Right lobe of liver (tissue), 6 donors: ENCODE measurements around the gene LPCAT2. TPM values are rescaled to one million over a fixed set of nuclear protein-coding genes. Genes with fewer than 3 reads are reported as not detected.

Source experiments
- ATAC-seq, 4 donors: fragments of 200-7000 bp; cut with Tn5 transposase; one replicate each; pipeline ENCODE4 v1.9.1; 2020; ENCODE audit warnings: mild to moderate bottlenecking in 4 of 4, moderate library complexity in 4 of 4
- DNase-seq, 3 donors: peaks; one replicate each; pipeline ENCODE4 v3.0.0-alpha.2; 2020
- H3K27ac ChIP-seq, 3 donors: fragments of 200-600 bp; one replicate each; pipeline ENCODE4 v1.8.0; 2022
- H3K27me3 ChIP-seq, 2 donors: fragments of 200-600 bp; one replicate each; pipeline ENCODE4 v1.8.0; 2022
- H3K36me3 ChIP-seq, 4 donors: fragments of 200-600 bp; sonication (generic) in 1 of 4; one replicate each; pipeline versions ENCODE4 v1.5.1 to v1.8.0; 2017 to 2022; ENCODE audit warnings: control low read depth in 1 of 4
- H3K4me1 ChIP-seq, 4 donors: fragments of 200-600 bp; sonication (generic) in 1 of 4; one replicate each; pipeline versions ENCODE4 v1.5.1 to v1.8.0; 2017 to 2022; ENCODE audit warnings: control low read depth in 1 of 4
- H3K4me3 ChIP-seq, 3 donors: fragments of 200-600 bp; one replicate each; pipeline ENCODE4 v1.8.0; 2022
- H3K9me3 ChIP-seq, 4 donors: fragments of 200-600 bp; sonication (generic) in 1 of 4; one replicate each; pipeline versions ENCODE4 v1.5.1 to v1.8.0; 2017 to 2022; ENCODE audit warnings: control low read depth in 1 of 4
- POLR2A ChIP-seq: fragments of 450-650 bp; IDR thresholded peaks from one replicate; pipeline ENCODE4 v1.6.1; 2017; ENCODE audit warnings: antibody characterized with exemption, mild to moderate bottlenecking
- WGBS: methylation state at CpG from one replicate; pipeline ENCODE4 v1.1.6; 2018; ENCODE audit warnings: low coverage, low lambda C conversion rate; ENCODE audit not compliant: insufficient coverage; ENCODE audit errors: missing lambda C conversion rate; 5-methylcytosine and 5-hydroxymethylcytosine counted together
- intact Hi-C, 2 donors: fragments of 100-400 bp; cut with DNase I; formaldehyde crosslinking; loops; one replicate each; pipeline versions ENCODE4 v1.11.2 to v1.14.1; 2022
- total RNA-seq, 6 experiments: library from RNA; depleted of rRNA in 2 of 6; stranded (reverse); fragments of >200 nt in 2 of 6; fragmentation: NEBNext Ultra II Directional in 3 of 6; extraction: Animal tissue kit (Norgen Biotek cat#: 25700) in 3 of 6; gene quantifications; one replicate each; pipeline versions ENCODE4 v1.1.0 to v1.2.4, GENCODE V29; 2016 to 2023
- TF ChIP-seq, protein P1 (sequence below), 4 donors: fragments of 200-600 bp in 3 of 4; fragments of 450-650 bp in 1 of 4; IDR thresholded peaks; one replicate each; pipeline versions ENCODE4 v1.5.1 to v1.8.0; 2016 to 2022; ENCODE audit warnings: antibody characterized with exemption in 4 of 4, mild to moderate bottlenecking in 2 of 4
- donor health status: DM: no; HTN: yes; CAD: no.
- donor health status: DM: no; HTN: no; CAD: no.
- donor health status: DM: no; HTN: no; CAD: no.
- donor health status: DM: no; HTN: yes; CAD: no.
- donor health status: DM: no; HTN: yes; CAD: no.

LPCAT2 gene
- total RNA-seq, 6 experiments from 2014 or later: 1.8 to 5.1 (median 2.7) TPM

DNA sequence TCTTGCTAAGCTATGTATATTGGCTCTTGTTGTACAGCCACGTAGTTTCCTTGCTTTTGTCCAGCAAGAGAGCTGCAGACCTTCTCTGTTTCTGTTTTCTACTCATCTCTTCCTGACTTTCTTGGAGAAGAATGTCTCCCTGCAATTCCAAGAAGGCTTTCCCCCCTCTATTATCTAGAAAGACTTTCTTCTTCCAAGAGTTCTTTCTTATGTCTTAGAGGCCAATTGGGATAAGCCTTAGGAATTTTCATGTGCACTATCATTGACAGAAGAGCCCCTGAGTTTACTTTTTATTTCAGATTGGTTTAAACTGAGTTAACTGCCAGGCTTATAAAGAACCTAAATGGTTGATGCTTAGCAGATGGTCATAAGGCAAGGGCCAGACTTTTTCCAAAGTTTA, 66.6 kb downstream of the LPCAT2 start:
- Histone ChIP-seq H3K4me3 (no peak overlapping the region), H3K36me3 (no peaks in the 10 kb centered on the region), H3K4me1 (no peaks in the 10 kb centered on the region), H3K9me3 (no peaks in the 10 kb centered on the region), H3K27me3 (no peaks in the 10 kb centered on the region), H3K27ac (no peak overlapping the region)
- no peak for DNase-seq
- TF ChIP-seq POLR2A: no peak
- TF ChIP-seq, protein P1, sequence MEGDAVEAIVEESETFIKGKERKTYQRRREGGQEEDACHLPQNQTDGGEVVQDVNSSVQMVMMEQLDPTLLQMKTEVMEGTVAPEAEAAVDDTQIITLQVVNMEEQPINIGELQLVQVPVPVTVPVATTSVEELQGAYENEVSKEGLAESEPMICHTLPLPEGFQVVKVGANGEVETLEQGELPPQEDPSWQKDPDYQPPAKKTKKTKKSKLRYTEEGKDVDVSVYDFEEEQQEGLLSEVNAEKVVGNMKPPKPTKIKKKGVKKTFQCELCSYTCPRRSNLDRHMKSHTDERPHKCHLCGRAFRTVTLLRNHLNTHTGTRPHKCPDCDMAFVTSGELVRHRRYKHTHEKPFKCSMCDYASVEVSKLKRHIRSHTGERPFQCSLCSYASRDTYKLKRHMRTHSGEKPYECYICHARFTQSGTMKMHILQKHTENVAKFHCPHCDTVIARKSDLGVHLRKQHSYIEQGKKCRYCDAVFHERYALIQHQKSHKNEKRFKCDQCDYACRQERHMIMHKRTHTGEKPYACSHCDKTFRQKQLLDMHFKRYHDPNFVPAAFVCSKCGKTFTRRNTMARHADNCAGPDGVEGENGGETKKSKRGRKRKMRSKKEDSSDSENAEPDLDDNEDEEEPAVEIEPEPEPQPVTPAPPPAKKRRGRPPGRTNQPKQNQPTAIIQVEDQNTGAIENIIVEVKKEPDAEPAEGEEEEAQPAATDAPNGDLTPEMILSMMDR (IDR thresholded peaks at IDR 0.05): no peak
- intact Hi-C loops: no loop called here
- WGBS: 40% methylated on average over 1 of the region's 1 CpG
- ATAC-seq: no peak

DNA sequence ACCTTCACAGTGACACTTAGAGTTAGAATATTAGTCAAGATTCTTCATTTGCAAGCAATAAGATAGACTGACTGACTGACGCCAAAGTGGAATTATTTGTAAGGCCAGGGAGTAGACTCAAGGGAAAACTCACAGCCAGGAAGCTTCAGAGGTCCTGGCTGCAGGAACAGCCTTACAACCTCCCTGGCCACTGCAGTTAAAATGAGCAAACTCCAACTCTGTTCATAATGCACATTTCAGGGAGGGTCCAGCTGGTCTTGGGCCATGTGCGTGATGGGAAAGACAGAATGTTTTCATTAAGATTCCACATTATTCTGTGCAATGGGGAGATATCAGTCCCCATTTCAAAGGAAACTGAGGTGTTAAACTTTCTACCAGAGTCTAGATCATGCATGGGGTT, 67.5 kb downstream of the LPCAT2 start:
- H3K36me3 ChIP-seq: no peaks in the 10 kb centered on the region
- no peaks in the 10 kb centered on the region for H3K27me3 ChIP-seq
- 84% methylated on average over 2 of the region's 2 CpGs for WGBS
- TF ChIP-seq POLR2A: no peak
- TF ChIP-seq, protein P1 (IDR thresholded peaks at IDR 0.05): no peak
- intact Hi-C loops: no loop called here
- H3K27ac ChIP-seq: no peak overlapping the region
- H3K4me3 ChIP-seq: no peak overlapping the region
- no peaks in the 10 kb centered on the region for H3K9me3 ChIP-seq
- H3K4me1 ChIP-seq: no peaks in the 10 kb centered on the region
- DNase-seq (no peak), ATAC-seq (no peak)

DNA sequence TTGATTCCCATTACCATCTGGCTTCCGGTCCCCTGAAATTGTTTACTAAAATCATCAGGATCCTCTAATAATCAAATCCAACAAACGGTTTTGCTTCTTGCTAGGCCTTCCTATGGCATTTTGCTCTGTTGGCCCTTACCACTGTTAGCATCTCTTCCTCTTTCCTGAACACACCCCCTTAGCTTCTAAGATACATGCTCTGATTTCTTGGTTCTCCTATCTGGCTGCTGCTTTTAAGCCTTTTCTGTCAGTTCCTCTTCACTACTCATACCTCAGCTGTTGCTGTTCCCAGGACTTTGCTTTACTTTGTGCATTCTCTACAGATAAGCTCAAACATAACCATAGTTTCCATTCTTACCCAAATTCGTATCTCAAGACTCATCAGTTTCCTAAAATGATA, 69.0 kb downstream of the LPCAT2 start:
- no peaks in the 10 kb centered on the region for H3K4me1 ChIP-seq
- 73% methylated on average over 3 of the region's 3 CpGs for WGBS
- intact Hi-C loops: no loop called here

DNA sequence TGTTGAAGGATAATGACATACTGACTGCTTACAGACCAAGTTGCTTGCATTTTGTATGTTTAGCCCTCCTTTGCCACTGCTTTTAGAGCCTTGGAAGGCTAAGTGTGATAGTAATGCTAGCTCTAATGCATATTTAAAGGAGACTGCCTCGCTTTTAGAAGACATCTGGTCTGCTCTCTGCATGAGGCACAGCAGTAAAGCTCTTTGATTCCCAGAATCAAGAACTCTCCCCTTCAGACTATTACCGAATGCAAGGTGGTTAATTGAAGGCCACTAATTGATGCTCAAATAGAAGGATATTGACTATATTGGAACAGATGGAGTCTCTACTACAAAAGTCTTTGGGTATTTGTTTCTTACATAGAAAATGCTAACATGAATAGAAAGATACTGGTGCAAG, 76.8 kb downstream of the LPCAT2 start:
- Histone ChIP-seq H3K27ac (no peak overlapping the region), H3K4me3 (no peak overlapping the region), H3K27me3 (no peaks in the 10 kb centered on the region), H3K36me3 (no peaks in the 10 kb centered on the region), H3K9me3 (no peaks in the 10 kb centered on the region), H3K4me1 (no peaks in the 10 kb centered on the region)
- TF ChIP-seq POLR2A: no peak
- TF ChIP-seq, protein P1 (IDR thresholded peaks at IDR 0.05): no peak
- WGBS: 69% methylated on average over 2 of the region's 2 CpGs
- DNase-seq (no peak), ATAC-seq (no peak)
- intact Hi-C loops: no loop called here

More for the DNA sequence above, 69.0 kb downstream of the LPCAT2 start:
- H3K4me3 ChIP-seq: no peak overlapping the region
- no peak for DNase-seq
- no peaks in the 10 kb centered on the region for H3K9me3 ChIP-seq
- H3K27me3 ChIP-seq: no peaks in the 10 kb centered on the region
- TF ChIP-seq, protein P1 (IDR thresholded peaks at IDR 0.05): no peak
- peak in 2 of 4 donors; percentile 19 to 47 for ATAC-seq
- H3K36me3 ChIP-seq: no peaks in the 10 kb centered on the region
- no peak overlapping the region for H3K27ac ChIP-seq

DNA sequence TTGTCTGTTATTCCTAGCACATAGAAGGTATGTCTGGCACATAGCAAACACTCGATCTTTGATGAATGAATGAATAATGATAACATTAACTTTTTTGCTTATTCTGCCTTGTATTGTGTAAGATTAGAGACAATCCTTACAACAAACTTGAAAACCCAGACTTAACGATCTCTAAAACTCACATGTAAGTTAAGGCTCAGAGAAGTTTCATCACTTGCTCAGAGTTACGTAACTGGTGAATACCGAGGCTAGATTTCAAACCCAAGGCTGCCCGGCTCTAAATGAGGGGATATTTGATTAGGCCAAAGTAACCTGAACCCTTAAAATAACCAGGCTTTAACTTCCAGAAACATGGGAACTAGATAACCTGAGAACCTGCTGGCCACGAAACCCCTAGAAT, 79.9 kb downstream of the LPCAT2 start:
- 46% methylated on average over 6 of the region's 6 CpGs for WGBS
- TF ChIP-seq, protein P1 (IDR thresholded peaks at IDR 0.05): no peak
- no peak for TF ChIP-seq POLR2A
- no peaks in the 10 kb centered on the region for H3K36me3 ChIP-seq
- H3K4me3 ChIP-seq: no peak overlapping the region
- H3K27me3 ChIP-seq: no peaks in the 10 kb centered on the region
- intact Hi-C loops: no loop called here
- no peak overlapping the region for H3K27ac ChIP-seq
- ATAC-seq (no peak), DNase-seq (no peak)
- no peaks in the 10 kb centered on the region for H3K9me3 ChIP-seq
- no peaks in the 10 kb centered on the region for H3K4me1 ChIP-seq
